Keratinocyte (primary cell): ENCODE data around the gene EID3. TPM values are rescaled to one million over a fixed set of nuclear protein-coding genes. Genes with fewer than 3 reads are reported as not detected.

ENCODE experiments used
- DNase-seq: peaks from one replicate; pipeline ENCODE4 v3.0.0-alpha.2; 2011; ENCODE audit warnings: low read depth, missing footprints, low spot score
- FAIRE-seq: peaks from 2 replicates; lab custom pipeline; 2011; peaks lifted over from hg19 to GRCh38; lab: Jason Lieb, UNC
- H2AFZ ChIP-seq: 2 replicates; pipeline ENCODE4 v1.6.0; 2012; ENCODE audit warnings: low read length, control low read depth, inconsistent platforms; ENCODE audit not compliant: control insufficient read depth
- H3K27ac ChIP-seq: 2 replicates; pipeline ENCODE4 v1.5.1; 2011; ENCODE audit warnings: low read length; ENCODE audit not compliant: control insufficient read depth, insufficient read depth
- H3K27me3 ChIP-seq: 3 replicates; pipeline ENCODE4 v1.6.0; 2011; ENCODE audit warnings: low read length; ENCODE audit not compliant: control insufficient read depth, insufficient read depth; ENCODE audit errors: extremely low read depth
- H3K36me3 ChIP-seq, 2 experiments: 2 replicates in 1 of 2; 3 replicates in 1 of 2; pipeline ENCODE4 v1.5.1; 2011; ENCODE audit warnings: low read length in 2 of 2, mild to moderate bottlenecking in 1 of 2; ENCODE audit not compliant: control insufficient read depth in 2 of 2, insufficient read depth in 2 of 2; ENCODE audit errors: extremely low read depth in 1 of 2
- H3K4me1 ChIP-seq: 3 replicates; pipeline ENCODE4 v1.5.1; 2011; ENCODE audit warnings: low read length; ENCODE audit not compliant: control insufficient read depth, insufficient read depth; ENCODE audit errors: extremely low read depth
- H3K4me2 ChIP-seq: 3 replicates; pipeline ENCODE4 v1.6.0; 2011; ENCODE audit warnings: low read depth, low read length; ENCODE audit not compliant: control insufficient read depth, insufficient read depth; ENCODE audit errors: extremely low read depth
- H3K4me3 ChIP-seq, 3 experiments: fragments of 200-600 bp in 1 of 3; sonication (generic) in 1 of 3; 2 replicates in 2 of 3; 3 replicates in 1 of 3; pipeline ENCODE4 v1.5.1; 2011 to 2016; ENCODE audit warnings: low read length in 3 of 3, mild to moderate bottlenecking in 3 of 3, control low read depth in 2 of 3, inconsistent platforms in 1 of 3, low read depth in 1 of 3, mixed read lengths in 1 of 3, mixed run types in 1 of 3, moderate library complexity in 1 of 3; ENCODE audit not compliant: control insufficient read depth in 2 of 3, insufficient read depth in 2 of 3; ENCODE audit errors: extremely low read depth in 1 of 3
- H3K79me2 ChIP-seq: 2 replicates; pipeline ENCODE4 v1.6.0; 2012; ENCODE audit warnings: low read length; ENCODE audit not compliant: control insufficient read depth, insufficient read depth
- H3K9ac ChIP-seq: 3 replicates; pipeline ENCODE4 v1.6.0; 2011; ENCODE audit warnings: low read length; ENCODE audit not compliant: control insufficient read depth, insufficient read depth; ENCODE audit errors: extremely low read depth
- H3K9me1 ChIP-seq: 3 replicates; pipeline ENCODE4 v1.6.0; 2011; ENCODE audit warnings: low read length; ENCODE audit not compliant: control insufficient read depth, insufficient read depth; ENCODE audit errors: extremely low read depth
- H3K9me3 ChIP-seq: 2 replicates; pipeline ENCODE4 v1.5.1; 2012; ENCODE audit warnings: low read depth, low read length; ENCODE audit not compliant: control insufficient read depth
- H4K20me1 ChIP-seq: 3 replicates; pipeline ENCODE4 v1.6.0; 2011; ENCODE audit warnings: low read length; ENCODE audit not compliant: control insufficient read depth, insufficient read depth; ENCODE audit errors: extremely low read depth
- CTCF ChIP-seq, 3 experiments: IDR thresholded peaks in 1 of 3; conservative IDR thresholded peaks in 1 of 3; optimal IDR thresholded peaks in 1 of 3; 2 replicates in 2 of 3; 3 replicates in 1 of 3; pipeline versions ENCODE3 to v1.5.1; 2011; ENCODE audit warnings: low read length in 3 of 3, mild to moderate bottlenecking in 3 of 3, moderate library complexity in 2 of 3, control low read depth in 1 of 3, inconsistent platforms in 1 of 3; ENCODE audit not compliant: insufficient read depth in 2 of 3; ENCODE audit errors: extremely low read depth in 1 of 3
- EZH2 ChIP-seq: IDR thresholded peaks from one replicate; pipeline ENCODE4 v1.6.1; 2012; ENCODE audit warnings: inconsistent platforms, mild to moderate bottlenecking, low read length, moderate library complexity
- dilution Hi-C: fragments of 300-500 bp; cut with MboI; formaldehyde crosslinking; loops from one replicate; pipeline ENCODE4 v1.7.0; 2020; ENCODE audit warnings: low sequenced_read_pairs; ENCODE audit not compliant: extremely low pct_ligation_motif_present
- polyA plus RNA-seq, 5 experiments: library from polyadenylated mRNA; depleted of rRNA in 3 of 5; stranded (reverse) in 3 of 5; stranded (forward) in 1 of 5; unstranded in 1 of 5; fragments of >200 nt; gene quantifications; 1 replicate in 1 of 5; 2 replicates in 3 of 5; 3 replicates in 1 of 5; pipeline versions ENCODE4 v1.2.1 to v1.2.3, GENCODE V29; 2011 to 2012; ENCODE audit warnings: missing spikeins in 2 of 5, low read depth in 1 of 5, low replicate concordance in 1 of 5

EID3 gene
- polyA plus RNA-seq, 1 donor (not counting 4 experiments of a cell fraction or from before 2014, with no cell fraction given): 1.8 TPM

GRCh38 chr12:104328790-104329189 lies 25.3 kb downstream of the EID3 start:
- Histone ChIP-seq H3K27ac (no peak overlapping the region), H3K4me1 (no peaks in the 10 kb centered on the region), H3K4me2 (no peak overlapping the region), H3K36me3 (peaks cover 21 to 27% of the 10 kb centered on the region in 2 experiments), H4K20me1 (peaks cover 5% of the 10 kb centered on the region), H3K27me3 (no peaks in the 10 kb centered on the region), H3K9me1 (no peaks in the 10 kb centered on the region), H3K79me2 (peaks cover 13% of the 10 kb centered on the region), H3K9me3 (no peaks in the 10 kb centered on the region), H3K9ac (no peak overlapping the region), H3K4me3 (no peak overlapping the region), H2AFZ (no peak overlapping the region)
- FAIRE-seq (no peak), DNase-seq (no peak)
- TF ChIP-seq CTCF (optimal IDR thresholded peaks at IDR 0.05 in 1 of 3, IDR thresholded peaks at IDR 0.05 in 1 of 3, conservative IDR thresholded peaks at IDR 0.05 in 1 of 3; ENCODE audit: extremely low read depth in 1 of 3, insufficient read depth in 2 of 3, low read length in 3 of 3) (no peak), EZH2 (no peak)
- dilution Hi-C loops: no loop called here

- no peaks in the 10 kb centered on the region for H3K27me3 ChIP-seq
- no peak for FAIRE-seq
- no peaks in the 10 kb centered on the region for H3K9me3 ChIP-seq
- H3K27ac ChIP-seq: no peak overlapping the region
- H3K9ac ChIP-seq: no peak overlapping the region
- no peaks in the 10 kb centered on the region for H3K9me1 ChIP-seq
- peaks cover 5% of the 10 kb centered on the region for H4K20me1 ChIP-seq
- dilution Hi-C loops: no loop called here
- H3K4me1 ChIP-seq: no peaks in the 10 kb centered on the region
- no peak overlapping the region for H3K4me3 ChIP-seq
- no peak overlapping the region for H2AFZ ChIP-seq
- H3K36me3 ChIP-seq: peaks cover 22 to 26% of the 10 kb centered on the region in 2 experiments
- TF ChIP-seq CTCF (optimal IDR thresholded peaks at IDR 0.05 in 1 of 3, IDR thresholded peaks at IDR 0.05 in 1 of 3, conservative IDR thresholded peaks at IDR 0.05 in 1 of 3; ENCODE audit: extremely low read depth in 1 of 3, insufficient read depth in 2 of 3, low read length in 3 of 3): no peak
- no peak for TF ChIP-seq EZH2
- no peak overlapping the region for H3K4me2 ChIP-seq
- H3K79me2 ChIP-seq: peaks cover 13% of the 10 kb centered on the region
- DNase-seq: no peak
These were observed 26.4 kb downstream of the EID3 start for GRCh38 chr12:104329707-104330532.
